ENCODE results near the gene SUN1.

DNA sequence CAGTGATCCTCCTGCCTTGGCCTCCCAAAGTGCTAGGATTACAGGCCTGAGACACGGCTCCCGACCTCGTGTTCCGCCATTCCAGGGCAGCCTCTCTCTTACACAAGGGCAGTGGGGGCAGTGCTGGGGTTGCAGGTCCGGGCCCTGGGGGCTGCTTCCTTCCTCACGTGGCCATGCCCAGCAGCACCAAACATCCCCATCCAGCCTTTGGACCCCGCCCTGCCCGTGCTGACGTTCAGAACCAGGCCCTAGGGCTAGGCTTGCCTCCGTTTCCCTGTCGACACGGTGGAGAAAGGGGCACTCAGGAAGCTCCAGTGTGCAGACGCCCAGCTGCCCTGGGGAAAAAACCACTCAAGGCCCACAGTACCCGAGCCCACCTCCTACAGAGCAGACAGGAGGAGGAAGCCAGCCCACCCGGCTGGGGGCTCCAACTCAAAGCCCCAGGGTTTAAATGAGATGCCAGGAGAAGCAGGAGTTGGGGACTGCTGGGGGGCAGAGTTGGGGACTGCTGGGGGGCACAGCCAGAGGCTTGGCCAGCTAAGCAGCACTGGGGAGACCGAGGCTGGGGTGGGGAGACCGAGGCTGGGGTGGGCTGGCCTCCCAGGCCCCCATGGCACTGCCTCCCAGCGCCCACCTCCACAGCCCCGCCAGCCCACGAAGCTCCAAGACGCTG is 86.3 kb downstream of the SUN1 start:
- no peak for TF ChIP-seq EGR1 (IDR thresholded peaks at IDR 0.05; ENCODE audit: borderline replicate concordance, low read depth, low read length)
- TF ChIP-seq, protein P1, sequence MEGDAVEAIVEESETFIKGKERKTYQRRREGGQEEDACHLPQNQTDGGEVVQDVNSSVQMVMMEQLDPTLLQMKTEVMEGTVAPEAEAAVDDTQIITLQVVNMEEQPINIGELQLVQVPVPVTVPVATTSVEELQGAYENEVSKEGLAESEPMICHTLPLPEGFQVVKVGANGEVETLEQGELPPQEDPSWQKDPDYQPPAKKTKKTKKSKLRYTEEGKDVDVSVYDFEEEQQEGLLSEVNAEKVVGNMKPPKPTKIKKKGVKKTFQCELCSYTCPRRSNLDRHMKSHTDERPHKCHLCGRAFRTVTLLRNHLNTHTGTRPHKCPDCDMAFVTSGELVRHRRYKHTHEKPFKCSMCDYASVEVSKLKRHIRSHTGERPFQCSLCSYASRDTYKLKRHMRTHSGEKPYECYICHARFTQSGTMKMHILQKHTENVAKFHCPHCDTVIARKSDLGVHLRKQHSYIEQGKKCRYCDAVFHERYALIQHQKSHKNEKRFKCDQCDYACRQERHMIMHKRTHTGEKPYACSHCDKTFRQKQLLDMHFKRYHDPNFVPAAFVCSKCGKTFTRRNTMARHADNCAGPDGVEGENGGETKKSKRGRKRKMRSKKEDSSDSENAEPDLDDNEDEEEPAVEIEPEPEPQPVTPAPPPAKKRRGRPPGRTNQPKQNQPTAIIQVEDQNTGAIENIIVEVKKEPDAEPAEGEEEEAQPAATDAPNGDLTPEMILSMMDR (IDR thresholded peaks at IDR 0.05; ENCODE audit: control extremely low read depth in 1 of 3, insufficient read depth in 1 of 3, low read depth in 1 of 3, low read length in 3 of 3), result no peak
